Loucy (cell line): ENCODE measurements around the gene PSMD14.

Experiments used
- H2AFZ ChIP-seq: fragments of 200-600 bp; sonication (generic); 2 replicates; pipeline ENCODE4 v1.6.0; 2016; ENCODE audit warnings: antibody characterized with exemption, mild to moderate bottlenecking, low read length, moderate library complexity
- H3F3A ChIP-seq: fragments of 200-600 bp; 2 replicates; pipeline ENCODE4 v1.6.0; 2016; ENCODE audit warnings: antibody characterized with exemption, low read depth, mild to moderate bottlenecking
- H3K27me3 ChIP-seq: fragments of 200-600 bp; sonication (generic); 2 replicates; pipeline ENCODE4 v1.6.1; 2014; ENCODE audit warnings: low read length, mild to moderate bottlenecking; ENCODE audit not compliant: insufficient read depth, poor library complexity, severe bottlenecking
- H3K36me3 ChIP-seq: fragments of 200-600 bp; sonication (generic); 2 replicates; pipeline ENCODE4 v1.6.1; 2016; ENCODE audit warnings: low read length; ENCODE audit not compliant: insufficient read depth
- H3K4me1 ChIP-seq: fragments of 200-600 bp; sonication (generic); 2 replicates; pipeline ENCODE4 v1.5.1; 2014; ENCODE audit warnings: low read length, mild to moderate bottlenecking; ENCODE audit not compliant: insufficient read depth, poor library complexity, severe bottlenecking
- H3K4me2 ChIP-seq: fragments of 200-600 bp; sonication (generic); 2 replicates; pipeline ENCODE4 v1.6.0; 2014; ENCODE audit warnings: antibody characterized with exemption, low read length, low read depth, mild to moderate bottlenecking; ENCODE audit not compliant: poor library complexity, severe bottlenecking
- H3K4me3 ChIP-seq: fragments of 200-600 bp; sonication (generic); 2 replicates; pipeline ENCODE4 v1.5.1; 2014; ENCODE audit warnings: low read length, mild to moderate bottlenecking, mixed read lengths; ENCODE audit not compliant: poor library complexity, severe bottlenecking
- H3K79me2 ChIP-seq: fragments of 200-600 bp; sonication (generic); 2 replicates; pipeline ENCODE4 v1.6.1; 2014; ENCODE audit warnings: low read length; ENCODE audit not compliant: insufficient read depth
- H3K9ac ChIP-seq: fragments of 200-600 bp; sonication (generic); 2 replicates; pipeline ENCODE4 v1.6.0; 2014; ENCODE audit warnings: mild to moderate bottlenecking, low read depth, low read length, moderate library complexity; ENCODE audit not compliant: poor library complexity, severe bottlenecking
- H3K9me2 ChIP-seq: fragments of 200-600 bp; sonication (generic); replicated peaks from 2 replicates; pipeline ENCODE4 v1.6.1; 2016; ENCODE audit warnings: low read depth, low read length, mixed read lengths
- H3K9me3 ChIP-seq: fragments of 200-600 bp; sonication (generic); 2 replicates; pipeline ENCODE4 v1.6.1; 2014; ENCODE audit warnings: mild to moderate bottlenecking, antibody characterized with exemption, low read length, low read depth; ENCODE audit not compliant: insufficient read depth
- H4K20me1 ChIP-seq: fragments of 200-600 bp; sonication (generic); 2 replicates; pipeline ENCODE4 v1.6.0; 2014; ENCODE audit warnings: antibody characterized with exemption, low read length, mild to moderate bottlenecking; ENCODE audit not compliant: insufficient read depth, poor library complexity, severe bottlenecking
- CTCF ChIP-seq: fragments of 200-600 bp; sonication (generic); conservative IDR thresholded peaks from 2 replicates; pipeline ENCODE4 v1.5.1; 2014; ENCODE audit warnings: mild to moderate bottlenecking, antibody characterized with exemption, low read length
- EZH2phosphoT487 ChIP-seq: fragments of 200-600 bp; IDR thresholded peaks from 2 replicates; pipeline ENCODE4 v1.6.1; 2018; ENCODE audit warnings: antibody characterized with exemption, mild to moderate bottlenecking, moderate library complexity, borderline replicate concordance

Gene PSMD14

DNA sequence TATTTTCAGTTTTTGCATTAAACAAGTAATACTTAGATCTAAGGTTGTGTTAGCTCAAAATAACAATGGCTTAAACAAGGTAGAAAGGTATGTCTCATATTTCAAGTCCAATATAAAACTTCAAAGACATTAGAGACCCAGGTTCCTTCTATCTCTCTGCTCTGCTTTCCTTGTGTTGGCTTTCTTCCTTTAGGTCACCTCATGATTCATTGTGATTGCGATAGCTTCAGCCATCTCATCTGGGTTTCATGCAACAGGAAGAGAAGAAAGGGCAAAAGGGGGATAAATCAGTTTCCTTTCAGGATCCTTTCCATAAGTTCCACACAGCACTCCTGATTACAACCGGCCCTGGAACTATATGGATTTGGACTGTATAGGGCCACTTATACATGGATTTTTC, 91.9 kb downstream of the PSMD14 start:
- H3K9me2 ChIP-seq: no peaks in the 10 kb centered on the region
- no peaks in the 10 kb centered on the region for H3K27me3 ChIP-seq
- no peaks in the 10 kb centered on the region for H3K4me1 ChIP-seq
- no peak overlapping the region for H3K9ac ChIP-seq
- H3K36me3 ChIP-seq: peaks cover 69% of the 10 kb centered on the region
- H2AFZ ChIP-seq: no peak overlapping the region
- H3K4me3 ChIP-seq: no peak overlapping the region
- no peaks in the 10 kb centered on the region for H3K9me3 ChIP-seq
- no peak overlapping the region for H3K4me2 ChIP-seq
- no peaks in the 10 kb centered on the region for H4K20me1 ChIP-seq
- no peaks in the 10 kb centered on the region for H3F3A ChIP-seq
- H3K79me2 ChIP-seq: no peaks in the 10 kb centered on the region
- TF ChIP-seq CTCF: no peak
- TF ChIP-seq EZH2phosphoT487: no peak

- H3F3A ChIP-seq: no peaks in the 10 kb centered on the region
- H2AFZ ChIP-seq: no peak overlapping the region
- no peak overlapping the region for H3K4me3 ChIP-seq
- TF ChIP-seq EZH2phosphoT487: no peak
- TF ChIP-seq CTCF: no peak
- no peaks in the 10 kb centered on the region for H4K20me1 ChIP-seq
- no peaks in the 10 kb centered on the region for H3K79me2 ChIP-seq
- no peak overlapping the region for H3K4me2 ChIP-seq
- H3K27me3 ChIP-seq: no peaks in the 10 kb centered on the region
- H3K36me3 ChIP-seq: peaks cover 47% of the 10 kb centered on the region
- no peaks in the 10 kb centered on the region for H3K9me2 ChIP-seq
- no peak overlapping the region for H3K9ac ChIP-seq
- no peaks in the 10 kb centered on the region for H3K9me3 ChIP-seq
- H3K4me1 ChIP-seq: no peaks in the 10 kb centered on the region
Measured at GRCh38 chr2:161402297-161402696, 94.1 kb downstream of the PSMD14 start.

DNA sequence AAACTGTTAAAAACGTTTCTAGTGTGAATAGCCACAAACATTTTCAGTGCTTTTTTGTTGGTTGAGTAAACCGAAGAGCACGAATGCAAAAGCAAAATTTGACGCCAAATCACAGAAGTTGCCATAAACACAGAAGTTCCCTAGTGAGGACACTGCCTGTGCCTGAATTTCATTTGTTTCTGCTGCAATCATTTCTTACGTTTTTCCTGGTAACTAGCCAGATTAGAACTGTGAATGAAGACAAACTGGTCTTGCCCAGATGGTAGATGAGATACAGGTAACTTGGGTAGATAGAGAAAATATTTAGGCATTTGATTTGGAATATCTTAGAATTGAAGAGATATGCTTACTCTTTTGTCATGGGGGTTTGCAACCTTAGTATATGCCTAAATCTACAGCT, 98.1 kb downstream of the PSMD14 start:
- TF ChIP-seq EZH2phosphoT487: no peak
- no peak for TF ChIP-seq CTCF
- Histone ChIP-seq H3K9me2 (no peaks in the 10 kb centered on the region), H3K4me3 (no peak overlapping the region), H3K9ac (no peak overlapping the region), H3F3A (no peaks in the 10 kb centered on the region), H2AFZ (no peak overlapping the region), H3K4me1 (no peaks in the 10 kb centered on the region), H3K27me3 (no peaks in the 10 kb centered on the region), H3K79me2 (no peaks in the 10 kb centered on the region), H3K9me3 (no peaks in the 10 kb centered on the region), H3K4me2 (no peak overlapping the region), H4K20me1 (no peaks in the 10 kb centered on the region), H3K36me3 (peaks cover 22% of the 10 kb centered on the region; the same call in 1 of the 2 replicates)
